22Rv1 (cell line): ENCODE measurements around the gene CHST1.

Experiments used
- CTCF ChIP-seq: fragments of 450-650 bp; IDR thresholded peaks from 2 replicates; pipeline ENCODE4 v1.5.1; 2017; ENCODE audit warnings: mild to moderate bottlenecking
- ZFX ChIP-seq: fragments of 450-650 bp; IDR thresholded peaks from 2 replicates; pipeline ENCODE4 v1.6.1; 2017; ENCODE audit warnings: antibody characterized with exemption, borderline replicate concordance

- TF ChIP-seq CTCF (no peak), ZFX (no peak)
Measured at GRCh38 chr11:45672593-45672992, 7.2 kb upstream of the CHST1 start.
